ENCODE measurements around the gene HES2. TPM values are rescaled to one million over a fixed set of nuclear protein-coding genes. Genes with fewer than 3 reads are reported as not detected.
A peak's percentile ranks its signal among the peaks of the same experiment; 100 is the strongest.

Gene HES2
- total RNA-seq, 1 donor: 0.09 TPM

GRCh38 chr1:6416906-6417305 is 2.8 kb downstream of the HES2 start:
- DNase-seq (ENCODE audit: low read depth): no peak
- H3K4me3 ChIP-seq (ENCODE audit: low read depth, low read length): no peak overlapping the region
- no peak for TF ChIP-seq CTCF (IDR thresholded peaks at IDR 0.05; ENCODE audit: insufficient read depth, low read length)

GRCh38 chr1:6416295-6416656 is 3.4 kb downstream of the HES2 start:
- no peak for TF ChIP-seq CTCF (IDR thresholded peaks at IDR 0.05; ENCODE audit: insufficient read depth, low read length)
- H3K4me3 ChIP-seq (ENCODE audit: low read depth, low read length): no peak overlapping the region
- DNase-seq (ENCODE audit: low read depth): no peak

- no peak for DNase-seq (ENCODE audit: low read depth)
- no peak overlapping the region for H3K4me3 ChIP-seq (ENCODE audit: low read depth, low read length)
- TF ChIP-seq CTCF (IDR thresholded peaks at IDR 0.05; ENCODE audit: insufficient read depth, low read length): no peak
Measured at GRCh38 chr1:6414881-6415626, 4.7 kb downstream of the HES2 start.

GRCh38 chr1:6414443-6414844 is 5.3 kb downstream of the HES2 start:
- peak; percentile 44 for DNase-seq (ENCODE audit: low read depth)
- peak; percentile 68 for TF ChIP-seq CTCF (IDR thresholded peaks at IDR 0.05; ENCODE audit: insufficient read depth, low read length)
- no peak overlapping the region for H3K4me3 ChIP-seq (ENCODE audit: low read depth, low read length)

GRCh38 chr1:6412896-6413295 is 6.8 kb downstream of the HES2 start:
- no peak for TF ChIP-seq CTCF (IDR thresholded peaks at IDR 0.05; ENCODE audit: insufficient read depth, low read length)
- DNase-seq (ENCODE audit: low read depth): no peak
- no peak overlapping the region for H3K4me3 ChIP-seq (ENCODE audit: low read depth, low read length)

GRCh38 chr1:6410248-6410893 is 9.3 kb downstream of the HES2 start:
- H3K4me3 ChIP-seq (ENCODE audit: low read depth, low read length): no peak overlapping the region
- TF ChIP-seq CTCF (IDR thresholded peaks at IDR 0.05; ENCODE audit: insufficient read depth, low read length): no peak
- no peak for DNase-seq (ENCODE audit: low read depth)

Data from fibroblast of the aortic adventitia (primary cell).